ENCODE data around the gene GLTP.

Gene GLTP

DNA sequence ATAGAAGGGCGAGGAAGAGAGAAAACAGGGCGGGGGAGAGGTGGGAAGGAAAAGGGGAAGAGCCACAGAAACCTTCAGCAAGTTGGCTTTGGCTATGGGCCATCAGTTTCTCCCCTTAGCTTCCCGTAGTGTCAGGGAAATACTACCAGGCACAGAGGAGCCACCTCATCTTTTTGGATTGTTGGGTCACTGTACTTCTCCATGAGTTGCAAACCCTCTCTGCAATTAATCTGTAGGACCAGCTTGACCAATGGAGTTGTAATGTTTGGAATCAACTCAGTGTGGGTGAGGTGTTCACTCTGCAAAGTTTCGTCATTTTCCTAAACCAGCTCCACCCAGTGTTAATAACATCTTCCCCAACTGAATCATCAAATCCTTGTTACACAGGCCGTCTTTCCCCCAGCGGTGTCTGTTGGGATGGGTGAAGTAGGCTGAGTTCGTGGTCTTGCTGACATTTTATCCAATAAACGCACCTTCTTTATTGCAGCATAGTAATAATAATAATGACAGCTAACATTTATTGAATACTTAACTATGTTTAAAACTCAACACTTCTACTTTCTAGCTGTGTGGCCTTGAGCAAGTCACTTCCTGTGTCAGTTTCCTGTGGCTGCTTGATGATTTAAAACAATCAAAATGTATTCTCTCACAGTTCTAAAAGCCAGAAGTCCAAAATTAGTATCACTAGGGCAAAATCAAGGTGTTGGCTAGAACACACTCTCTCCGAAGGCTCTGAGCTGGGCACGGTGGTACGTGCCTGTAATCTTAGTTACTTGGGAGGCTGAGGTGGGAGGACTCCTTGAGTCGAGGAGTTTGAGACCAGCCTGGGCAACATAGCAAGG lies 8.1 kb upstream of the GLTP start:
- TF ChIP-seq, protein P1, sequence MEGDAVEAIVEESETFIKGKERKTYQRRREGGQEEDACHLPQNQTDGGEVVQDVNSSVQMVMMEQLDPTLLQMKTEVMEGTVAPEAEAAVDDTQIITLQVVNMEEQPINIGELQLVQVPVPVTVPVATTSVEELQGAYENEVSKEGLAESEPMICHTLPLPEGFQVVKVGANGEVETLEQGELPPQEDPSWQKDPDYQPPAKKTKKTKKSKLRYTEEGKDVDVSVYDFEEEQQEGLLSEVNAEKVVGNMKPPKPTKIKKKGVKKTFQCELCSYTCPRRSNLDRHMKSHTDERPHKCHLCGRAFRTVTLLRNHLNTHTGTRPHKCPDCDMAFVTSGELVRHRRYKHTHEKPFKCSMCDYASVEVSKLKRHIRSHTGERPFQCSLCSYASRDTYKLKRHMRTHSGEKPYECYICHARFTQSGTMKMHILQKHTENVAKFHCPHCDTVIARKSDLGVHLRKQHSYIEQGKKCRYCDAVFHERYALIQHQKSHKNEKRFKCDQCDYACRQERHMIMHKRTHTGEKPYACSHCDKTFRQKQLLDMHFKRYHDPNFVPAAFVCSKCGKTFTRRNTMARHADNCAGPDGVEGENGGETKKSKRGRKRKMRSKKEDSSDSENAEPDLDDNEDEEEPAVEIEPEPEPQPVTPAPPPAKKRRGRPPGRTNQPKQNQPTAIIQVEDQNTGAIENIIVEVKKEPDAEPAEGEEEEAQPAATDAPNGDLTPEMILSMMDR (IDR thresholded peaks at IDR 0.05; ENCODE audit: low read depth, low read length, missing control alignments), result no peak
- H3K4me3 ChIP-seq (replicated peaks; ENCODE audit: low read depth, low read length), result no peak overlapping the region
- DNase-seq (ENCODE audit: extremely low read depth, low read depth), result peak; percentile 68

DNA sequence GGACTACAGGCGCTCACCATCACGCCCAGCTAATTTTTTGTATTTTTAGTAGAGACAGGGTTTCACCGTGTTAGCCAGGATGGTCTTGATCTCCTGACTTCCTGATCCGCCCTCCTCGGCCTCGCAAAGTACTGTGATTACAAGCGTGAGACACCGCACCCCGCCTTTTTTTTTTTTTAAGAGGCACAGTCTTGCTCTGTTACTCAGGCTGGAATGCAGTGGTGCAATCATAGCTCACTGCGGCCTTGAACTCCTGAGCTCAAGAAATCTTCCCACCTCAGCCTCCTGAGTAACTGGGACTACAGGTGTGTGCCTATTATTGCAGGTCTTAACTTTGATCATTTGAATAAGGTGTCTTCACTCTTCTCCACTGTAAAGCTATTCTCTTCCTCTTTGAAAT lies 5.3 kb upstream of the GLTP start:
- TF ChIP-seq, protein P1 (IDR thresholded peaks at IDR 0.05; ENCODE audit: low read depth, low read length, missing control alignments), result no peak
- no peak for DNase-seq (ENCODE audit: extremely low read depth, low read depth)
- no peak overlapping the region for H3K4me3 ChIP-seq (replicated peaks; ENCODE audit: low read depth, low read length)

DNA sequence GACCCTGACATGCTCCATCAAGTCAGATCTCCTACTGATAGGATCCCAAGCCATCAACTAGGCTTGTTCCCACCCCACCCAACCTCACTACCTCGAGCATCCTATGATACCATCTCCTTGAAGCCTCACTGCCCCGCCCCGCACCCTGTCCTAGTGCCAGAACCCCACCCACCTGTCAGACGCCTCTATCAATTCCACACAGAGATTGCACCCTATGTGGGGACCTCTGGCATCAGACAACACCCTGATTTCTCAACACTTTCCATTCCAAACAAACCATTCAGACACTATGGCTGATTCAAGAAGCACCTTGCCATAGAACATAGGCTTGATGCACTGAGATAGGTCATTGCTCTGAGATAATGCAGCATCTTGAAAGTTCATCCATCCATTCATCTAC lies 3.1 kb upstream of the GLTP start:
- no peak overlapping the region for H3K4me3 ChIP-seq (replicated peaks; ENCODE audit: low read depth, low read length)
- DNase-seq (ENCODE audit: extremely low read depth, low read depth), result no peak
- TF ChIP-seq, protein P1 (IDR thresholded peaks at IDR 0.05; ENCODE audit: low read depth, low read length, missing control alignments), result no peak

DNA sequence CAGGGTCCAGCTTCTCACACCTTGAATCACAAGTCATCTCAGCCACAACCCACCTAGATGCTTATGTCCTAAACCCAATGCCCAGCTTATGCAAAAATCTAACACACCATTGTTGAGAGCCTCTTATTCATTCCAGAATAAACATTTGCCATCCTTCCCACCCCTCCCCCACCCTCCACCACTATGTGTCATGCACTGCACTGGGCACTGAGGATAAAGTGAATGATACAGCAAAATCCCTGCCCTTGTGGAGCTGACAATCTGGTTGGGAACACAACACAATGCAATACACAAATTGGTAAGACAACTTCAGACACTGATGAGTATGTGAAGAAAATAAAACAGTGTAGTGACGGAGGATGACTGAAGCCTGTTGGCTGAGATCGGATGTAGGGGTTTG lies 1.4 kb upstream of the GLTP start:
- TF ChIP-seq, protein P1 (IDR thresholded peaks at IDR 0.05; ENCODE audit: low read depth, low read length, missing control alignments), result no peak
- H3K4me3 ChIP-seq (replicated peaks; ENCODE audit: low read depth, low read length), result no peak overlapping the region
- DNase-seq (ENCODE audit: extremely low read depth, low read depth), result no peak

DNA sequence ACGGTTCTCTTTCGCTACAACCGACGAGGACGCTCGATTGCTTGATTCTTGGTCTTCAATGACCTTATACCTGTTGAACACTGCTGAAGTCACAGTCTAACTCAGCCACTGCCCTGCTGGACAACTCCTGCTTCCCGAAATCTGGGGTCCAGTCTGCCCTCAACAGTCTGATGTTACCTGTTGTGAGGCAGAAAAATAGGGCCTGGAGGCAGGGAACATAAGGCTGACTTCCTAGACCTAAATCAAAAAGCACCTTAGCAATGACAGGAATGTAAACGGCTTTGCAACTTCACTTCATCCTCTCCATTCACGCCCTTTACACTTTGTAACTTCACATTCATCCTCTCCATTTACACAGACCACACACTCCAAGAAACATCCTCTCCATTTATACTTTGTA lies 597 bp upstream of the GLTP start:
- TF ChIP-seq, protein P1 (IDR thresholded peaks at IDR 0.05; ENCODE audit: low read depth, low read length, missing control alignments), result no peak
- peak overlapping the region; percentile 66 for H3K4me3 ChIP-seq (replicated peaks; ENCODE audit: low read depth, low read length)
- no peak for DNase-seq (ENCODE audit: extremely low read depth, low read depth)

DNA sequence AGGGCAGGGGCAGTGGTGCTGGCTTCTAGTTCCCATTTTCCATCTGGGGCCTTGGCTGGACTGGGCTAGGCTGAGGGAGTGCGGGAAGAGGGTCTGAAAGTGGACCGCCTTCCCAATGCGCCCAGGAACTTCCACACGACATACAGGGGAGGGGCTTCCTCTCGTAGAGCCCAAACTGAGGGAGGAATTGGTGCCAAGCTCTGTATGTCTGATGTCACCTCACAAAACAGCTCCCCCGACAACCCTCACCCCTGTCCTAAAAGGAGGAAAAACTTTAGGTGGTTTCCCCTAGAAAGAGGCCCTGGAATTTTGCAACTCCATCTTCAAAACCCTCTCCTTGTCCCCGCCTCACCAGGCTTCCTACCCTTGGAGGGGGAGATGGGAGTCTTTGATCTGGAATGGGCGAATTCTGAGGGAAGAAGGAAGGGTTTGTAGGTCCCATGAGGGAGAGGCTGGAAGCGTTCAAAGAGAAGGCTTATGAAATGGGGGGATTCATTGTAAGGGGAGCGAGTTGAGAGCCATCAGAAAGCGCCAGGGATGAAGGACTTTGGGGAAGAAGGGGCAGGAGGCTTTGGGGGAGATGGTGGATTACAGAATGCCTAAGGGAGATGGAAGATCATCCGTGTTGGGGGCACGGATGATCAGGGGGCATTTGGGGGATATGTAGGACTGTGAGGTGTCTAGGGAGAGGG lies 844 bp downstream of the GLTP start:
- no peak for DNase-seq (ENCODE audit: extremely low read depth, low read depth)
- TF ChIP-seq, protein P1 (IDR thresholded peaks at IDR 0.05; ENCODE audit: low read depth, low read length, missing control alignments), result no peak
- H3K4me3 ChIP-seq (replicated peaks; ENCODE audit: low read depth, low read length), result peak overlapping the region; percentile 66
